Naive B cell (primary cell): ENCODE results near the gene MRPS18A. TPM values are rescaled to one million over a fixed set of nuclear protein-coding genes. Genes with fewer than 3 reads are reported as not detected.

Experiments used
- ATAC-seq, 2 donors: fragments of 150-1000 bp; cut with Tn5 transposase; 2 replicates each; pipeline ENCODE4 v1.10.0; 2021; ENCODE audit warnings: low read depth in 2 of 2, mild to moderate bottlenecking in 2 of 2, moderate library complexity in 2 of 2
- DNase-seq: peaks from one replicate; pipeline ENCODE4 v3.0.0; 2022
- H3K27ac Mint-ChIP-seq, 6 donors: one replicate each; pipeline ENCODE4 v1.8.0; 2020 to 2022; ENCODE audit warnings: mild to moderate bottlenecking in 6 of 6, mixed read lengths in 6 of 6, moderate library complexity in 5 of 6, inconsistent platforms in 2 of 6
- H3K27me3 Mint-ChIP-seq, 3 donors: one replicate each; pipeline ENCODE4 v1.8.0; 2021 to 2022; ENCODE audit warnings: mixed read lengths in 3 of 3, mild to moderate bottlenecking in 1 of 3
- H3K36me3 Mint-ChIP-seq, 2 donors: one replicate each; pipeline ENCODE4 v1.8.0; 2020 to 2022; ENCODE audit warnings: mixed read lengths in 2 of 2, inconsistent platforms in 1 of 2, mild to moderate bottlenecking in 1 of 2
- H3K4me1 Mint-ChIP-seq, 3 donors: one replicate each; pipeline ENCODE4 v1.8.0; 2020 to 2022; ENCODE audit warnings: mixed read lengths in 3 of 3, inconsistent platforms in 1 of 3, mild to moderate bottlenecking in 1 of 3, moderate library complexity in 1 of 3
- H3K4me3 Mint-ChIP-seq, 8 donors: one replicate each; pipeline ENCODE4 v1.8.0; 2020 to 2022; ENCODE audit warnings: mild to moderate bottlenecking in 8 of 8, mixed read lengths in 8 of 8, moderate library complexity in 8 of 8, inconsistent platforms in 2 of 8
- H3K9me3 Mint-ChIP-seq, 7 donors: one replicate each; pipeline ENCODE4 v1.8.0; 2020 to 2022; ENCODE audit warnings: mixed read lengths in 7 of 7, mild to moderate bottlenecking in 5 of 7, inconsistent platforms in 2 of 7, moderate library complexity in 1 of 7
- polyA plus RNA-seq, 6 donors: library from polyadenylated mRNA; unstranded; fragments of 300-500 nt; fragmentation: Illumina TruSeq; gene quantifications; one replicate each; pipeline ENCODE4 v1.2.3, GENCODE V29; 2021; ENCODE audit warnings: low read depth in 6 of 6

The MRPS18A gene
- polyA plus RNA-seq, 6 donors from 2014 or later = 61.1 to 91.0 (median 80.1) TPM

DNA sequence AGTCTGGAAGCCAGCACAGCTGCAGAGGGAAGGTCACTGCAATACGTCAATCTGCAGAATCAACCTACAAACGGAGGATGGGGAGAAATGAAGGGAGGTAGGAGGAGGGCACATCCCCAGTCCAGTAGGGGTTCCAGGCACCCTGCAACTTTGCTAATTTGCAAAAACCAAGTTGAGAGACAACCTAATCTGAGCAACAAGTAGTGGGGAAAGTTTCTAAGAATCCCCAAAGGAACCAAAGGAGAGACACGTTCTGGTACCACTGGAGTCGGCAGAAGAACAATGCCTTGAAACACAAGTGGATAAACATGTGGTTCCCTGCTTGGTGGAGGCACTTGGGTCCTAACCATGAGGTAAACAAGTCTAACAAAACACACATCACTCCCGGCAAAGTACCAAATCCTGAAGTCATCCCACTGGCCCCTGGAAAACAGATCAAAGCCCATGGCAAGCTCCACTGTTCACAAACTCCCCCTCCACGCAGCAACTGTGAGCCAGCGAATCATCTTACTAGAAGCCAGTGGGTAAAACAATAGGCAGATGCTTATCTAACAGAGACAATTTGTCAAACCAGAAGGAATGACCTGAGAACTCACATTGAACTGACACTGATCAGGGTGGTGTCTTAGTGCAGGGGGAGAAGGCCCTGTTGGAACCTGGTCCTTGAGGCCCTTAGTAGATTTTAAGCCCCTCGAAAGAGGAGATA is 4.7 kb downstream of the MRPS18A start:
- Mint-ChIP-seq H3K27me3 (no peaks in the 10 kb centered on the region), H3K4me3 (peak overlapping the region in 1 of 8 donors; percentile 48), H3K9me3 (no peaks in the 10 kb centered on the region), H3K4me1 (peaks cover 47 to 57% (median 55%) of the 10 kb centered on the region in 3 donors), H3K36me3 (peaks cover 7 to 8% of the 10 kb centered on the region in 2 donors), H3K27ac (no peak overlapping the region)
- no peak for ATAC-seq
- DNase-seq = no peak

DNA sequence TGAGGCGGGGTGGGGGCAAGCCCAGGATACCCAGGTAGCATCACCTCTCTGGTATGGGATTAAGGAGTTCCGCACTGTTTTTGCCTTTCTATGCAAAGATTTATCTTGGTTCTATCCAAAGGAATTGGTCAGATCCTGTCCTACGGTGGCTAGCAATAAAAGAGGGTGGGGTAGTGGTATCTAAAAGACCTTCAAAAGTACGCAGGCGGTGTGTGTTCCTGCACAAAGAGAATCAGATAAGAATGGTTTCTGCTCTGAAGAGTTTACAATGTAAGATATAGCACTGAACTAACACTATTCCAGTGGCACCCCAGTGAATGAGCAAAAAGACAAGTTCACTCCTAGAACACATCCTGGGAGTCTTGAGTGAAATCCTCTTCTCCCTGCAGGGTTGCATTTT is 6.3 kb downstream of the MRPS18A start:
- Mint-ChIP-seq H3K4me1 (peaks cover 36 to 43% (median 42%) of the 10 kb centered on the region in 3 donors), H3K4me3 (no peak overlapping the region), H3K27ac (no peak overlapping the region), H3K27me3 (no peaks in the 10 kb centered on the region), H3K36me3 (peaks cover 7 to 8% of the 10 kb centered on the region in 2 donors), H3K9me3 (no peaks in the 10 kb centered on the region)
- no peak for ATAC-seq
- DNase-seq = no peak

DNA sequence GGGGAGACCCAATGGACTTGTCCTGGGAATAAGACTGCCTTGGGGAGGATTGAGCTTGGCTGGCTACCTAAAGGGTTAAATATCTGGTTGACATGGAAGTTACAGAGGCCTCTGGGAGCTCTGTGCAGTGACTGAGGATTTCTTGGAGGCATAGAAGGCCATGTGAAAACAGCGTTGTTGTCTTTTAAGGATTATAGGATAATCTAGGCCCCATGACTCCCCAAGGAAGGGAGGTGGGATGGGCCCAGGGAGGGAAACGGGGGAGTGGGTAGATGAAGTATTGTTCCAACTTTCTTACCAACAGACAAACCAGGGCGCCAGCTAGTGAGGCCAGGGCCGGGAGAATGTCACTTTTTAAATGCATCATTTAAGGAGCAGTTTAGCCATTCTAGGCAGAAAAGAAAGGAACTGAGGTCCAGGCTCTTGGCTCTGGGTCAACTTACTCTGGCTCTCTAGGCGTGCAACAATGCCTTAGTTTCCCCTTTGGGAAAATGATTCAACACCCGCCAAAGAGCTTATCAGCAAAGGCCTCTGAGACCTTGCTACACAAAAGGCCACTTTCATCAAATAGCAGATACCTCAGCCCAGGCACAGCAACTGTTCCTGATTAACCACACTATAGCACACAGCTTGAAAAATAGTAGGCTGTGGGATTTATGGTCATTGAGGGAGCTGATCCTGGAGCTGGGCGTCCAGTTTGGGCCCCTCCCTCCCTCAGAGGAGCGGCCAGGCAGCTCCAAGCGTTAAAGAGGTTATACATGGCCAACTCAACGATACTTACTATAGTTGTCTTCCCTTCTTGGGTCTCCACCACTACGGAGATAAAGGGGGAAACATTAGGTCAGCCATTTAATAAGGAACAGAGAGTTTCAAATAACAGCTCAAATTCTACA is 7.0 kb downstream of the MRPS18A start:
- H3K27me3 Mint-ChIP-seq = no peaks in the 10 kb centered on the region
- no peak for ATAC-seq
- DNase-seq = no peak
- peak overlapping the region in 1 of 8 donors; percentile 11 for H3K4me3 Mint-ChIP-seq
- peaks cover 33 to 38% (median 35%) of the 10 kb centered on the region in 3 donors for H3K4me1 Mint-ChIP-seq
- peaks cover 7 to 8% of the 10 kb centered on the region in 2 donors for H3K36me3 Mint-ChIP-seq
- H3K9me3 Mint-ChIP-seq = no peaks in the 10 kb centered on the region
- H3K27ac Mint-ChIP-seq = peak overlapping the region in 2 of 6 donors; percentile 33 to 78

DNA sequence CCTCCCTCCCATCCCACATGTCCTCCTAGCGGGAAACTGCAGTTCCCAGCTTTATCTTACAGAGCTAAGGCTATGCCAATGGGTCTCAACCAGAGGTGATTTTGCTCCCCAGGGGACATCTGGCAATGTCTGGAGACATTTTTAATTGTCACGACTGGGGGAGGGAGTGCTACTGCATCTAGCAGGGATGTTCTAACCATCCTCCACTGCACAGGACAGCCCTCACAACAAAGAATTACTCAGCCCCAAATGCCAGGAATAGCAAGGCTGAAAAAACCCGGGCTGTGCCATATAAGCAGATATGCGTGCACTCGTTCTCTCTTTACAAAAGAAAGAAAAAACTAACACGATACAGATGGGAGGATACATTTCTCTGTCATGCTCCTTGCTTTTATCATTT is 8.5 kb downstream of the MRPS18A start:
- no peak for DNase-seq
- Mint-ChIP-seq H3K4me1 (peaks cover 23 to 25% (median 24%) of the 10 kb centered on the region in 3 donors), H3K27me3 (no peaks in the 10 kb centered on the region), H3K36me3 (peaks cover 7 to 16% of the 10 kb centered on the region in 2 donors), H3K9me3 (no peaks in the 10 kb centered on the region), H3K27ac (no peak overlapping the region), H3K4me3 (no peak overlapping the region)
- ATAC-seq = no peak

DNA sequence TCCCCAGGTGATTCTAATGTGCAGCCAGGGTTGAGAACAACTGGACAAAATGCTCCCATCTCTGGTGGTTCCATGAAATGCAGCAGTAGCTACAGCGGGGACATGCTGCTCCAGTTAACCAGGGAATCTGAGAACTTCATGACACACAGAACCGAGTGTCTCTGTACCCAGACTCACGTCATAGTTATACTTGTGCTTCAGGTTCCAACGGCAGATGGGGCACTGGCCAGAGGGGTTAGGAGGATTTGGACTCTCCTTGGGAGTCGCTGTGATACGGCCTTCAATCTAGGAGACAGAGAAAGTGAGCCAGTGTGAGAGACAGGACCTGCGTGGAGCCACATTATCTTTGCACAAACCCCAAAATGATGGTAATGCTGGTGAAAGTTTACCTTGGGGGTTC is 9.2 kb downstream of the MRPS18A start:
- DNase-seq (no peak), ATAC-seq (no peak)
- Mint-ChIP-seq H3K9me3 (no peaks in the 10 kb centered on the region), H3K4me1 (peaks cover 16 to 19% (median 18%) of the 10 kb centered on the region in 3 donors), H3K27ac (no peak overlapping the region), H3K36me3 (peaks cover 7 to 17% of the 10 kb centered on the region in 2 donors), H3K4me3 (no peak overlapping the region), H3K27me3 (no peaks in the 10 kb centered on the region)

DNA sequence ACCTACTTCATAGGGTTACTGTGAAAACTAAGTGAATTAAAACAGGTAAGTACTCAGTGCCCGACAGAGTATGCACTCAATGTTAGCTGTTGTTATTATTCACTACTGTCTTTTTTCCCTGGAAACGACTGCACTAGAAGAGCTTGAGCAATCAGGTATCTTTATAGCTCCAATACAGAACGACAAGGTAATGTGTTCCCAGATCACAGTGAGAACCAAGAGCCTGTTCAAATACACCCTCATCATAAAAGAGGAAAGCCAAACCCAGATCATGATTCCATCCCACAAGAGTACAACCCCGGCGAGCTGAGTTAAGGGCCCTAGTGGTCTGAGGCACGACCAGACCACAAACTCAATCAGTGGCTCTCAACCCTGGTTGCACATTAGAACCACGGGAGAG is 9.8 kb downstream of the MRPS18A start:
- Mint-ChIP-seq H3K36me3 (peaks cover 7 to 23% of the 10 kb centered on the region in 2 donors), H3K4me1 (peaks cover 10 to 13% (median 12%) of the 10 kb centered on the region in 3 donors), H3K9me3 (no peaks in the 10 kb centered on the region), H3K27me3 (no peaks in the 10 kb centered on the region), H3K4me3 (no peak overlapping the region), H3K27ac (no peak overlapping the region)
- ATAC-seq (no peak), DNase-seq (no peak)

DNA sequence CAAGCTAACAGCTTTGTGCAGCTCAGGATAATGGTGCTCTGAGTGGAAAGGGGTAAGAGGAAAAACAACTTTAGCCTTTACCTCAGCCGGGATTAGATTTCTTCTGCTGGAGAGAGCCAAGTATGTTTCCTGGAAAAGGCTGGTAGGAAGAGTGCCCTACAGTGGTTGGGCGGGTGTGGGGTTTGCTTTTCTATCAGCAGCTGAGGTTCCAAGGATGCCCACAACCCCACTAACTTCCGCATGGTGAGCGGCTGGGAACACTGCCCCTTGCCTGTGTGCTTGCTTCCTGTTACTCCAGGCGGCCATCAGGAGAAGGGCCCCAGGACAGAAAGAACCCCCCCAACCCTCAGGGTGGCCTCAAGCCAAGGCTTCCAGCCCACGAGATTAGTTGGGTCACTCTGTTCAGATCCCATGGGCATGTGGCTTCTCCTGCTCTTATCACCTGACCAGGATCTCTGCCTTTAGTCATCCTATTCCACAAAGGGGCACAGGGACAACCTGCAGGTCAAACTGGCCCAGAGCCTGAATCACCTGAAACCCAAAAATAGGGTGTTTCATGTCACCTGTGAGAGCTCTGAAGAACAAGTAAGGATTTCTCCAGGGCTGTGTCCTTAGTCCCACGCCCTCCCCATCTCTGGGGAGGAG is 10.5 kb downstream of the MRPS18A start:
- no peaks in the 10 kb centered on the region for H3K9me3 Mint-ChIP-seq
- H3K4me3 Mint-ChIP-seq = no peak overlapping the region
- H3K27me3 Mint-ChIP-seq = no peaks in the 10 kb centered on the region
- peaks cover 7 to 24% of the 10 kb centered on the region in 2 donors for H3K36me3 Mint-ChIP-seq
- no peak overlapping the region for H3K27ac Mint-ChIP-seq
- no peak for DNase-seq
- peaks cover 5 to 9% (median 7%) of the 10 kb centered on the region in 3 donors for H3K4me1 Mint-ChIP-seq
- no peak for ATAC-seq

DNA sequence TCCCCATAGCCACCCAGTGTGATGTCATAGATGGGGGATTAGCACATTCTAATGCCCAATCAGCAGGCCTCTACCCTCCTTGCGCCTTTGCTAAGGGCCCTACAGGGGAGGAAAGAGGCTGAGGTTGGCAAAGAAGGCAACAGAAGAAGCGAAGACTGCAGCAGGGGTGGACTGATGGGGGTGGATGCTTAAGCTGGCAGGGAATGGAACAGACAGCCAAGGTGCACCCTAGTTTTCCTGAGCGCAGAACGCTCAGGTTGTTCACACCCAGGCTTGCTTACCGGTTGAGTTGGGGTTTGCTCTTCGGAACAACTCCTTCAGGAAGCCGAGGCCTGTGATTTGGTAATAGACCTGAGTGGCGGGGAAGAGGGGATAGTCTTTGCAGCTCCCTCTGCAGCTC is 12.7 kb downstream of the MRPS18A start:
- Mint-ChIP-seq H3K27ac (peak overlapping the region in 1 of 6 donors; percentile 37), H3K9me3 (no peaks in the 10 kb centered on the region)

DNA sequence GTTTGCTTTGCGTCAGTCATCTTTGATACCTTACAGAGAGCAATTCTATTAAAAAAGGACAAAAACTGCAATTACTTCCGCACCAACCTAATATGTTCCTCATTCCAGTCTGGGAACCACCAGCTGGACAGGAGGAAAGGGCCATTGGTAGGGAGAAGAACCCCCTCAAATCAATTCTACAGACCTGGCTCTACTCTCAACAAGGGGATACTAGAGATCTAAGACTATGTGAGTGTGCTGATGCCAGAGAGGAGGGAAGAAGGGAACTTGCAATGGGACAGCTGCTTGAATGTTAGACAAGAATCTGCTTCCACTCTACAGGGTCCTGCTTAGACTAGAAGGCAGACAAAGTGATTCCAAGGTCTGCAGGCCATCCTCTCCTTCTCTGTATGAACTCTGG is 13.3 kb downstream of the MRPS18A start:
- no peak for ATAC-seq
- H3K27me3 Mint-ChIP-seq = no peaks in the 10 kb centered on the region
- H3K36me3 Mint-ChIP-seq = peaks cover 0 to 23% of the 10 kb centered on the region in 2 donors
- no peaks in the 10 kb centered on the region for H3K9me3 Mint-ChIP-seq
- no peak for DNase-seq
- H3K4me1 Mint-ChIP-seq = peaks cover 0 to 3% (median 0%) of the 10 kb centered on the region in 3 donors
- H3K4me3 Mint-ChIP-seq = no peak overlapping the region
- H3K27ac Mint-ChIP-seq = no peak overlapping the region

More for the DNA sequence above, 12.7 kb downstream of the MRPS18A start:
- ATAC-seq (no peak), DNase-seq (no peak)
- Mint-ChIP-seq H3K36me3 (peaks cover under 1 to 25% of the 10 kb centered on the region in 2 donors), H3K4me1 (peaks cover 0 to 3% (median 0%) of the 10 kb centered on the region in 3 donors), H3K4me3 (peak overlapping the region in 2 of 8 donors; percentile 42 to 50), H3K27me3 (no peaks in the 10 kb centered on the region)

DNA sequence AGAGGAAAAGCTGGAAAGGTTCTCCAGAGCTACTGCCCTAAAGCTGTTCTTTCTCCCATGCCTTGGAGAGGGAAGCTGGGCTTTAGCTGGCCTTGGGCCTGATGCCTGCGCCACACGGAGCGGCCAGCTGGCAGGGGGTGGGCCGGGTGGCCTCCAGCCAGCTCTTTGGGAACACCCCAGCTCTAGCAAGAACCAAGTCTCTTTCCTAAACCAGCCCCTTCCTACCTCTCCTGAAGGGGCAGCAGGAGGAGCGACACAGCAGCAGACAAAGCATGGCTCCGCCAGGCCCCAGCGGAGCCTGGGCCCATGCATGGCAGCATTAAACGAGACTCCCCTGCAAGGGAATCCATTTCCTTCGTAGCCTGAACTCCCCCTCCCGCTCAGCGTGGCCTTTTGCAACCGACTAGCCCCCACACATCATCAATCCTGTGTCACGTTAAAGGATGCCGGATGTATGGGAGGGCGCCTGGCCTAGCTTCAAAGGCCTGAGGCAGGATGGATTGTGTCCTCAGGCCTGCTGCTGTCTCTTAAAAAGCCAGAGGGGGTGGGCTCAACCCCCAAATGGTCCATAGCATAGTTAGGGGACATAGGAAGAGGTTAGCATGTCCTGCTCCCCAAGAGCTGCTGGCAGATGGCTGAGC is 14.0 kb downstream of the MRPS18A start:
- ATAC-seq (no peak), DNase-seq (no peak)
- no peak overlapping the region for H3K4me3 Mint-ChIP-seq
- H3K27me3 Mint-ChIP-seq = no peaks in the 10 kb centered on the region
- H3K27ac Mint-ChIP-seq = peak overlapping the region in 1 of 6 donors; percentile 40
- H3K9me3 Mint-ChIP-seq = no peaks in the 10 kb centered on the region
- peaks cover under 1 to 3% (median under 1%) of the 10 kb centered on the region in 3 donors for H3K4me1 Mint-ChIP-seq
- peaks cover 0 to 23% of the 10 kb centered on the region in 2 donors for H3K36me3 Mint-ChIP-seq

DNA sequence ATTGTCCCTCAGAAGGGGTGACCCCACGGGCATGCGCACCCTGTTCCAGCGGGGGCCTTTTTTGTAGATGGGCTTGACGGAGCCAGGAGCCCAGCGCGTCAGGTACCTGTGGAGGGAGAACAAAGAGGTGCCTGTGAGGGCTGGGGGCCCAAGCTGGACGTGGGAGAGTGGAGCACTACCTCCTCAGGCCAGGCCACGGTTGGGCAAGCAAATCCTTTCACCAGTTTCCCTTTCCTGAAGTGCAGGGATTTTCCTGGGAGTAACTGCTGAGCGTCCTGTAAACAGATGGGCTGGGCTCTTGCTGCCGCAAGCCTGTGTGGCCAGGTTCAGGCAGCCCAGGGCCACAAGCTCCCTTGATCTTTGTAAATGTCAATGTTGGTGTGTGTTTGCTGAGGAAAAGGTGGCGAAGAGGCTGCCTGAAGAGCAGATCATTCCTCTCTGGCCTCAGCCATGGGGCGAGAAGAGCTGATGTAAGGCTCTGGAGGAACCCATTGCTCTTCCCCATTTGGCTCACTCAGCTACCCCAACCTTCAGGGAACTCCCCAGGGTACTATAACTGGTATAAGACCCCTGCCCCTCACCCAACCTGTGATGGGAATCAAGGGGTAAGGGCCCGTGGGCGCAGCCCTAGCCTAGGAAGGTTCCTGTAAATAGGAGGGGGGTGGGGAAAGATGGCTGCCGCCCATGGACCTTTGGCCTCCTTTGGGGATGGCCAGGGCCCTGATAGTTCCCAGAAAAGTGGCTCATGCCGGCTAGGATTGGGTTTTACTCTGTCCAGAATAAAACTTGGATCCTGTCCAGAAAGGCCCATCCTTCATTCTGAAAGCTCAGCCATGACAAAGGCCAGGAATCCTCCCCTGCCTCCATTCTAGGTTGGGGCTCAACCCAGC is 15.5 kb downstream of the MRPS18A start:
- peaks cover 0 to 23% of the 10 kb centered on the region in 2 donors for H3K36me3 Mint-ChIP-seq

More for the DNA sequence above, 15.5 kb downstream of the MRPS18A start:
- Mint-ChIP-seq H3K9me3 (no peaks in the 10 kb centered on the region), H3K27me3 (no peaks in the 10 kb centered on the region), H3K4me1 (peaks cover 16 to 17% (median 16%) of the 10 kb centered on the region in 3 donors), H3K4me3 (no peak overlapping the region), H3K27ac (peak overlapping the region in 1 of 6 donors; percentile 44)
- no peak for ATAC-seq
- DNase-seq = no peak
